DND-41 (cell line): ENCODE results near the gene GPR152.

ENCODE experiments used
- CTCF ChIP-seq: IDR thresholded peaks from 2 replicates; pipeline ENCODE4 v1.5.1; 2012; ENCODE audit warnings: borderline replicate concordance, low read length, moderate library complexity, mild to moderate bottlenecking; ENCODE audit not compliant: poor library complexity, severe bottlenecking; ENCODE audit errors: extremely low read depth
- EZH2 ChIP-seq: IDR thresholded peaks from 3 replicates; pipeline ENCODE4 v1.6.1; 2012; ENCODE audit warnings: borderline replicate concordance, low read depth, mild to moderate bottlenecking, moderate library complexity, low read length, inconsistent platforms; ENCODE audit not compliant: severe bottlenecking

- TF ChIP-seq CTCF: no peak
- TF ChIP-seq EZH2: no peak
Measured at GRCh38 chr11:67469508-67469811, 16.9 kb upstream of the GPR152 start.
